Measurements from ENCODE around the gene PHC2.

PHC2 gene

GRCh38 chr1:33289858-33290154 lies 141.1 kb downstream of the PHC2 start:
- no peak overlapping the region for H3K4me3 ChIP-seq (ENCODE audit: low read length)
- DNase-seq (ENCODE audit: low read depth, low spot score) = no peak

- H3K4me3 ChIP-seq (ENCODE audit: low read length) = no peak overlapping the region
- DNase-seq (ENCODE audit: low read depth, low spot score) = no peak
Observed at GRCh38 chr1:33288976-33289857, 141.7 kb downstream of the PHC2 start.

- H3K4me3 ChIP-seq (ENCODE audit: low read length) = no peak overlapping the region
- no peak for DNase-seq (ENCODE audit: low read depth, low spot score)
Observed at GRCh38 chr1:33287317-33287716, 143.6 kb downstream of the PHC2 start.

GRCh38 chr1:33286451-33287185 lies 144.3 kb downstream of the PHC2 start:
- no peak for DNase-seq (ENCODE audit: low read depth, low spot score)
- H3K4me3 ChIP-seq (ENCODE audit: low read length) = no peak overlapping the region

- DNase-seq (ENCODE audit: low read depth, low spot score) = no peak
- H3K4me3 ChIP-seq (ENCODE audit: low read length) = no peak overlapping the region
Observed at GRCh38 chr1:33284049-33284448, 146.8 kb downstream of the PHC2 start.

GRCh38 chr1:33282791-33283190 lies 148.1 kb downstream of the PHC2 start:
- DNase-seq (ENCODE audit: low read depth, low spot score) = no peak
- no peak overlapping the region for H3K4me3 ChIP-seq (ENCODE audit: low read length)

GRCh38 chr1:33281554-33282303 lies 149.2 kb downstream of the PHC2 start:
- H3K4me3 ChIP-seq (ENCODE audit: low read length) = no peak overlapping the region
- no peak for DNase-seq (ENCODE audit: low read depth, low spot score)

- no peak for DNase-seq (ENCODE audit: low read depth, low spot score)
- no peak overlapping the region for H3K4me3 ChIP-seq (ENCODE audit: low read length)
Observed at GRCh38 chr1:33280091-33280661, 150.7 kb downstream of the PHC2 start.

GRCh38 chr1:33277488-33278084 lies 153.3 kb downstream of the PHC2 start:
- H3K4me3 ChIP-seq (ENCODE audit: low read length) = no peak overlapping the region
- DNase-seq (ENCODE audit: low read depth, low spot score) = no peak

GRCh38 chr1:33276573-33277298 lies 154.2 kb downstream of the PHC2 start:
- DNase-seq (ENCODE audit: low read depth, low spot score) = no peak

GRCh38 chr1:33275706-33276572 lies 155.0 kb downstream of the PHC2 start:
- no peak for DNase-seq (ENCODE audit: low read depth, low spot score)
- no peak overlapping the region for H3K4me3 ChIP-seq (ENCODE audit: low read length)

More at GRCh38 chr1:33276573-33277298, 154.2 kb downstream of the PHC2 start:
- no peak overlapping the region for H3K4me3 ChIP-seq (ENCODE audit: low read length)

GRCh38 chr1:33275195-33275594 lies 155.7 kb downstream of the PHC2 start:
- no peak for DNase-seq (ENCODE audit: low read depth, low spot score)
- no peak overlapping the region for H3K4me3 ChIP-seq (ENCODE audit: low read length)

GRCh38 chr1:33274446-33274845 lies 156.4 kb downstream of the PHC2 start:
- no peak overlapping the region for H3K4me3 ChIP-seq (ENCODE audit: low read length)

GRCh38 chr1:33273961-33274371 lies 156.9 kb downstream of the PHC2 start:
- no peak overlapping the region for H3K4me3 ChIP-seq (ENCODE audit: low read length)
- DNase-seq (ENCODE audit: low read depth, low spot score) = no peak

More at GRCh38 chr1:33274446-33274845, 156.4 kb downstream of the PHC2 start:
- no peak for DNase-seq (ENCODE audit: low read depth, low spot score)

All from Jurkat, Clone E6-1 (cell line).